HEK293 (cell line): Measurements from ENCODE around the gene A4GALT.
"Not testable (repeated sequence)": the region's sequence is repeated elsewhere in the genome, so short reads cannot be mapped to it uniquely, and the experiment has no call there.

Experiments used
- CTCF ChIA-PET: fragments of 350-600 bp; formaldehyde crosslinking; extraction: SDS; loops from one replicate; lab custom pipeline; 2021; ENCODE audit warnings: antibody characterized with exemption; lab: Yijun Ruan, JAX
- POLR2A ChIA-PET: fragments of 300-600 bp; formaldehyde crosslinking; extraction: SDS; loops from one replicate; lab custom pipeline; 2020; ENCODE audit warnings: antibody characterized with exemption, inconsistent platforms; lab: Yijun Ruan, JAX
- H3K27ac ChIP-seq: fragments of 200-500 bp; sonication (Bioruptor generic); 2 replicates; pipeline ENCODE4 v1.5.1; 2014; ENCODE audit warnings: low read depth, low read length, control low read depth, inconsistent platforms; ENCODE audit errors: extremely low read depth
- H3K36me3 ChIP-seq, 2 experiments: fragments of 200-500 bp in 1 of 2; sonication (Bioruptor generic) in 1 of 2; 1 replicate in 1 of 2; 2 replicates in 1 of 2; pipeline ENCODE4 v1.5.1; 2014 to 2017; ENCODE audit warnings: inconsistent platforms in 2 of 2, low read length in 2 of 2; ENCODE audit not compliant: control insufficient read depth in 2 of 2, insufficient read depth in 1 of 2
- H3K4me1 ChIP-seq: fragments of 200-500 bp; sonication (Bioruptor generic); 2 replicates; pipeline ENCODE4 v1.5.1; 2014; ENCODE audit warnings: mild to moderate bottlenecking, low read length, inconsistent platforms; ENCODE audit not compliant: control insufficient read depth, insufficient read depth
- H3K4me3 ChIP-seq: 2 replicates; pipeline ENCODE4 v1.5.1; 2011; ENCODE audit warnings: low read depth, mild to moderate bottlenecking, control low read depth, low read length, moderate library complexity
- H3K9me3 ChIP-seq: fragments of 200-500 bp; sonication (Bioruptor generic); 2 replicates; pipeline ENCODE4 v1.5.1; 2014; ENCODE audit warnings: low read depth, low read length, inconsistent platforms; ENCODE audit not compliant: control insufficient read depth, insufficient read depth
- GLIS1 ChIP-seq: fragments of 450-650 bp; formaldehyde crosslinking; IDR thresholded peaks from 2 replicates; pipeline ENCODE4 v1.5.1; 2016; ENCODE audit warnings: missing biosample characterization, missing genetic modification characterization
- KLF1 ChIP-seq: fragments of 450-650 bp; formaldehyde crosslinking; IDR thresholded peaks from 2 replicates; pipeline ENCODE4 v1.5.1; 2016; ENCODE audit warnings: missing biosample characterization, missing genetic modification characterization
- YY2 ChIP-seq: fragments of 450-650 bp; formaldehyde crosslinking; IDR thresholded peaks from 2 replicates; pipeline ENCODE4 v1.5.1; 2016; ENCODE audit warnings: missing biosample characterization, missing genetic modification characterization
- ZBTB20 ChIP-seq: fragments of 450-650 bp; formaldehyde crosslinking; IDR thresholded peaks from 2 replicates; pipeline ENCODE4 v1.5.1; 2016; ENCODE audit warnings: missing biosample characterization, missing genetic modification characterization
- ZBTB8A ChIP-seq: fragments of 450-650 bp; formaldehyde crosslinking; IDR thresholded peaks from 2 replicates; pipeline ENCODE4 v1.5.1; 2016; ENCODE audit warnings: missing biosample characterization, missing genetic modification characterization
- ZNF175 ChIP-seq: fragments of 450-650 bp; formaldehyde crosslinking; IDR thresholded peaks from 2 replicates; pipeline ENCODE4 v1.5.1; 2016; ENCODE audit warnings: missing biosample characterization, missing genetic modification characterization
- ZNF221 ChIP-seq: fragments of 450-650 bp; formaldehyde crosslinking; IDR thresholded peaks from 2 replicates; pipeline ENCODE4 v1.5.1; 2017; ENCODE audit warnings: missing biosample characterization, missing genetic modification characterization, borderline replicate concordance
- ZNF311 ChIP-seq: fragments of 450-650 bp; formaldehyde crosslinking; IDR thresholded peaks from 2 replicates; pipeline ENCODE4 v1.5.1; 2017; ENCODE audit warnings: missing biosample characterization, missing genetic modification characterization, borderline replicate concordance
- ZNF335 ChIP-seq: fragments of 450-650 bp; formaldehyde crosslinking; conservative IDR thresholded peaks from 2 replicates; pipeline ENCODE4 v1.5.1; 2016; ENCODE audit warnings: missing biosample characterization, missing genetic modification characterization
- ZNF544 ChIP-seq: fragments of 450-650 bp; formaldehyde crosslinking; IDR thresholded peaks from 2 replicates; pipeline ENCODE4 v1.5.0; 2017; ENCODE audit warnings: missing biosample characterization, missing genetic modification characterization
- ZNF670 ChIP-seq: fragments of 450-650 bp; formaldehyde crosslinking; IDR thresholded peaks from 2 replicates; pipeline ENCODE4 v1.5.1; 2016; ENCODE audit warnings: missing biosample characterization, missing genetic modification characterization, low read depth
- ZNF843 ChIP-seq: fragments of 450-650 bp; formaldehyde crosslinking; IDR thresholded peaks from 2 replicates; pipeline ENCODE4 v1.5.1; 2016; ENCODE audit warnings: missing biosample characterization, missing genetic modification characterization
- ZXDB ChIP-seq: fragments of 450-650 bp; formaldehyde crosslinking; IDR thresholded peaks from 2 replicates; pipeline ENCODE4 v1.5.1; 2016; ENCODE audit warnings: missing biosample characterization, missing genetic modification characterization
- TF ChIP-seq, protein P1 (sequence below): fragments of 450-650 bp; formaldehyde crosslinking; IDR thresholded peaks from 2 replicates; pipeline ENCODE4 v1.5.1; 2016; ENCODE audit warnings: missing biosample characterization, missing genetic modification characterization
- TF ChIP-seq, protein P2 (sequence below): fragments of 450-650 bp; formaldehyde crosslinking; IDR thresholded peaks from 2 replicates; pipeline ENCODE4 v1.5.1; 2016; ENCODE audit warnings: missing biosample characterization, missing genetic modification characterization
- TF ChIP-seq, protein P3 (sequence below): fragments of 450-650 bp; formaldehyde crosslinking; optimal IDR thresholded peaks from 2 replicates; pipeline ENCODE3; 2016; ENCODE audit warnings: missing biosample characterization, mild to moderate bottlenecking, missing genetic modification characterization
- TF ChIP-seq, protein P4 (sequence below): fragments of 450-650 bp; formaldehyde crosslinking; conservative IDR thresholded peaks from 2 replicates; pipeline ENCODE4 v1.5.1; 2016; ENCODE audit warnings: low read depth, missing biosample characterization, missing genetic modification characterization

A4GALT gene

DNA sequence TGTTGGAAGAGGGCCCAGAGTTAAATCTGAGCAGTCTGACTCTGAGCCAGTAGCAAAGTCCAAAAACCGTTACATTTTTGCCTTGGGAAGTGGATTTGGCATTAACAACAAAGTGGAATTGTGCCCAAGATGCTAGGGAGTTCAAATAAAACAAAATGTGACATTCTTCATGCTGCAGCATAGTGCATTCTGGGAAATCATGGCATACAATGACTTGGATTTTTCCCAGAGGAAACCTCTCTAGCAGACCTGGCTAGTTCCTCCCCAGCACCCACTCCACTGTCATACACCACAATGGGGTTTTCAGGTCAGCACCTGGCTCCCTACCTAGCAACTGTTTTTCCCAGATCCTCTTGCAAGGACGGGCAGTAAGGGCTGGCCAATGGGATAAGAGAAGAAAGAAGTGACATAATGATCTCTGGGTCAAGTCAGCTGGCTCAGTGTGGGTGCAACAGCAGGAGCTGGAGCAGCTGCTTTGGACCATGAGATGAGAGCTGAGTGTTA is 46.7 kb downstream of the A4GALT start (continued):
- no peak for TF ChIP-seq ZNF544
- TF ChIP-seq, all 188 proteins: peak for 0

DNA sequence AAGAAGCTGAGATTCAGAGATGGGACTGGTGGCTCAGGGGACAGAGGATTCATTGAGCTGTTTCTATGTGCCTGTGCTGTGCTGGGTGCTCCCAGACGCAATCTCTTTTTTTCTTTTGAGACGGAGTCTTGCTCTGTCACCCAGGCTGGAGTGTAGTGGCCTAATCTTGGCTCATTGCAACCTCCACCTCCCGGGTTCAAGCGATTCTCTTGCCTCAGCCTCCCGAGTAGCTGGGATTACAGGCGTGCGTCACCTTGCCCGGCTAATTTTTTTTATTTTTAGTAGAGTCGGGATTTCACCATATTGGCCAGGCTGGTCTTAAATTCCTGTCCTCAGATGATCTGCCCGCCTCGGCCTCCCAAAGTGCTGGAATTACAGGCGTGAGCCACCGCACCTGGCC is 47.6 kb downstream of the A4GALT start:
- CTCF ChIA-PET, result interaction anchor here (0.5 to 1.1 kb wide), 2 partner anchors 332 to 556 kb away, joined by 3 to 4 read pairs; no protein-coding TSS in a partner anchor
- H3K4me3 ChIP-seq, POLR2A ChIA-PET, H3K9me3 ChIP-seq, H3K4me1 ChIP-seq, H3K27ac ChIP-seq, H3K36me3 ChIP-seq: not testable (repeated sequence)

DNA sequence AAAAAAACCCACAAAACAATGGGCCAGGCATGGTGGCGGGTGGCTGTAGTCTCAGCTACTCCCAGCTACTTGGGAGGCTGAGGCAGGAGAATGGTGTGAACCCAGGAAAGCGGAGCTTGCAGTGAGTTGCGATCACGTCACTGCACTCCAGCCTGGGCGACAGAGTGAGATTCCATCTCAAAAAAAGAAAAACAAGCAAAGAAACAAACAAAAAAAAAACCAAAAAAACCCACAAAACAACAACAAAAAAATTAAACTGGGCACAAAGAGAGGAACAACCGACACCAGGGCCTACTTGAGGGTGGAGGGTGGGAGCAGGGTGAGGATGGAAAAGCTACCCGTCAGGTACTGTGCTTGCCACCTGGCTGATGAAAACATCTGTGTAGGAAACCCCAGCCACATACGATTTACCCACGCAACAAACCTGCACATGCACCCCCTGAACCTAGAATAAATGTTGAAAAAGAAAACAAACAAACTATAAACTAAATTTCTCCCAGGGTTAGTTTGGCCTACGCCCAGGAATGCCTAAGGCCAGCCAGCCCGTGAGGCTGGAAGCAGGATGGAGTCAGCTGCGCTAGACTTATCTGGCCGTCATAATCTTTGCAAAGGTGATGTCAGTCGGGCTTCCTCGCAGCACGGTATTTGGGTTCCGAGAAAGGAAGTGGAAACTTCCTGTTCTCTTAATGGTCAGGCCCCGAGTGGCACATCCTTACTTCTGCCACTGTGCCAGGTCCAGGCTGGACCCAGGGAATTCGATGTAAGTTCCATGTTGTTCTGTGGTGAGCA is 49.6 kb downstream of the A4GALT start:
- Histone ChIP-seq H3K4me3 (no peak overlapping the region), H3K27ac (no peak overlapping the region)
- CTCF ChIA-PET, result no interaction called here
- TF ChIP-seq, protein P1, sequence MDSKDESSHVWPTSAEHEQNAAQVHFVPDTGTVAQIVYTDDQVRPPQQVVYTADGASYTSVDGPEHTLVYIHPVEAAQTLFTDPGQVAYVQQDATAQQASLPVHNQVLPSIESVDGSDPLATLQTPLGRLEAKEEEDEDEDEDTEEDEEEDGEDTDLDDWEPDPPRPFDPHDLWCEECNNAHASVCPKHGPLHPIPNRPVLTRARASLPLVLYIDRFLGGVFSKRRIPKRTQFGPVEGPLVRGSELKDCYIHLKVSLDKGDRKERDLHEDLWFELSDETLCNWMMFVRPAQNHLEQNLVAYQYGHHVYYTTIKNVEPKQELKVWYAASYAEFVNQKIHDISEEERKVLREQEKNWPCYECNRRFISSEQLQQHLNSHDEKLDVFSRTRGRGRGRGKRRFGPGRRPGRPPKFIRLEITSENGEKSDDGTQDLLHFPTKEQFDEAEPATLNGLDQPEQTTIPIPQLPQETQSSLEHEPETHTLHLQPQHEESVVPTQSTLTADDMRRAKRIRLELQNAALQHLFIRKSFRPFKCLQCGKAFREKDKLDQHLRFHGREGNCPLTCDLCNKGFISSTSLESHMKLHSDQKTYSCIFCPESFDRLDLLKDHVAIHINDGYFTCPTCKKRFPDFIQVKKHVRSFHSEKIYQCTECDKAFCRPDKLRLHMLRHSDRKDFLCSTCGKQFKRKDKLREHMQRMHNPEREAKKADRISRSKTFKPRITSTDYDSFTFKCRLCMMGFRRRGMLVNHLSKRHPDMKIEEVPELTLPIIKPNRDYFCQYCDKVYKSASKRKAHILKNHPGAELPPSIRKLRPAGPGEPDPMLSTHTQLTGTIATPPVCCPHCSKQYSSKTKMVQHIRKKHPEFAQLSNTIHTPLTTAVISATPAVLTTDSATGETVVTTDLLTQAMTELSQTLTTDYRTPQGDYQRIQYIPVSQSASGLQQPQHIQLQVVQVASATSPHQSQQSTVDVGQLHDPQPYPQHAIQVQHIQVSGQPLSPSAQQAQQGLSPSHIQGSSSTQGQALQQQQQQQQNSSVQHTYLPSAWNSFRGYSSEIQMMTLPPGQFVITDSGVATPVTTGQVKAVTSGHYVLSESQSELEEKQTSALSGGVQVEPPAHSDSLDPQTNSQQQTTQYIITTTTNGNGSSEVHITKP (tag by site-specific recombination), result 0 out of 2 replicates have a peak, but pooled peaks have one; percentile 28
- TF ChIP-seq ZXDB (0 out of 2 replicates have a peak, but pooled peaks have one; percentile 28), ZBTB20 (tag by site-specific recombination) (peak; percentile 22; the same call in 1 of the 2 replicates), GLIS1 (tag by site-specific recombination) (peak; percentile 43; the same call in 1 of the 2 replicates), ZNF335 (0 out of 2 replicates have a peak, but pooled peaks have one; percentile 15), YY2 (peak; percentile 12; the same call in 1 of the 2 replicates), ZBTB8A (tag by site-specific recombination) (no peak), KLF1 (no peak), ZNF221 (no peak)
- TF ChIP-seq, protein P2, sequence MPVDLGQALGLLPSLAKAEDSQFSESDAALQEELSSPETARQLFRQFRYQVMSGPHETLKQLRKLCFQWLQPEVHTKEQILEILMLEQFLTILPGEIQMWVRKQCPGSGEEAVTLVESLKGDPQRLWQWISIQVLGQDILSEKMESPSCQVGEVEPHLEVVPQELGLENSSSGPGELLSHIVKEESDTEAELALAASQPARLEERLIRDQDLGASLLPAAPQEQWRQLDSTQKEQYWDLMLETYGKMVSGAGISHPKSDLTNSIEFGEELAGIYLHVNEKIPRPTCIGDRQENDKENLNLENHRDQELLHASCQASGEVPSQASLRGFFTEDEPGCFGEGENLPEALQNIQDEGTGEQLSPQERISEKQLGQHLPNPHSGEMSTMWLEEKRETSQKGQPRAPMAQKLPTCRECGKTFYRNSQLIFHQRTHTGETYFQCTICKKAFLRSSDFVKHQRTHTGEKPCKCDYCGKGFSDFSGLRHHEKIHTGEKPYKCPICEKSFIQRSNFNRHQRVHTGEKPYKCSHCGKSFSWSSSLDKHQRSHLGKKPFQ (tag by site-specific recombination), result peak; percentile 60; the same call in 1 of the 2 replicates
- TF ChIP-seq, protein P3, sequence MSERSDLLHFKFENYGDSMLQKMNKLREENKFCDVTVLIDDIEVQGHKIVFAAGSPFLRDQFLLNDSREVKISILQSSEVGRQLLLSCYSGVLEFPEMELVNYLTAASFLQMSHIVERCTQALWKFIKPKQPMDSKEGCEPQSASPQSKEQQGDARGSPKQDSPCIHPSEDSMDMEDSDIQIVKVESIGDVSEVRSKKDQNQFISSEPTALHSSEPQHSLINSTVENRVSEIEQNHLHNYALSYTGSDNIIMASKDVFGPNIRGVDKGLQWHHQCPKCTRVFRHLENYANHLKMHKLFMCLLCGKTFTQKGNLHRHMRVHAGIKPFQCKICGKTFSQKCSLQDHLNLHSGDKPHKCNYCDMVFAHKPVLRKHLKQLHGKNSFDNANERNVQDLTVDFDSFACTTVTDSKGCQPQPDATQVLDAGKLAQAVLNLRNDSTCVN, result no peak
- TF ChIP-seq, all 188 proteins: peak for 7
- Histone ChIP-seq H3K4me1 (0 out of 2 replicates have a peak, but pooled peaks cover 4% of the 10 kb centered on the region), H3K9me3 (no peaks in the 10 kb centered on the region), H3K36me3 (no peaks in the 10 kb centered on the region)
- POLR2A ChIA-PET, result no interaction called here

DNA sequence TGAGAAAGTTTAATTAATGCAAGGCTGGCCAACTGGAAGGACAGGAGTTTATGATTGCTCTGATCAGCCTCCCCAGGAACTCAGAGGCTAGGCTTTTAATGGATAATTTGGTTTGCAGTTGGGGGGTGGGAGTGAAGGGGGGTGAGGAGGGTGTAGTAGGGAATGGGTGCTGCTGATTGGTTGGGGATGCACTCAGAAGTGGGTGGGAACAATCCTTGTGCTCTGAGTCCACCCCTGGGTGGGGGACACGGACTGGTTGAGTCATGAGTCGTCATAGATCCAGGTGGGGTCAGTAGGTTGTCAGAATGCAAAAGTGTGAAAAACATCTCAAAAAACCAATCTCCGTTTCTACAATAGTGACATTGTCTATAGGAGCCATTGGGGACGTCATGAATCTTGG is 50.6 kb downstream of the A4GALT start:
- TF ChIP-seq ZNF175 (tag by site-specific recombination), result no peak
- no peak for TF ChIP-seq ZNF670 (tag by site-specific recombination)
- peak; percentile 64 for TF ChIP-seq KLF1
- TF ChIP-seq, protein P4, sequence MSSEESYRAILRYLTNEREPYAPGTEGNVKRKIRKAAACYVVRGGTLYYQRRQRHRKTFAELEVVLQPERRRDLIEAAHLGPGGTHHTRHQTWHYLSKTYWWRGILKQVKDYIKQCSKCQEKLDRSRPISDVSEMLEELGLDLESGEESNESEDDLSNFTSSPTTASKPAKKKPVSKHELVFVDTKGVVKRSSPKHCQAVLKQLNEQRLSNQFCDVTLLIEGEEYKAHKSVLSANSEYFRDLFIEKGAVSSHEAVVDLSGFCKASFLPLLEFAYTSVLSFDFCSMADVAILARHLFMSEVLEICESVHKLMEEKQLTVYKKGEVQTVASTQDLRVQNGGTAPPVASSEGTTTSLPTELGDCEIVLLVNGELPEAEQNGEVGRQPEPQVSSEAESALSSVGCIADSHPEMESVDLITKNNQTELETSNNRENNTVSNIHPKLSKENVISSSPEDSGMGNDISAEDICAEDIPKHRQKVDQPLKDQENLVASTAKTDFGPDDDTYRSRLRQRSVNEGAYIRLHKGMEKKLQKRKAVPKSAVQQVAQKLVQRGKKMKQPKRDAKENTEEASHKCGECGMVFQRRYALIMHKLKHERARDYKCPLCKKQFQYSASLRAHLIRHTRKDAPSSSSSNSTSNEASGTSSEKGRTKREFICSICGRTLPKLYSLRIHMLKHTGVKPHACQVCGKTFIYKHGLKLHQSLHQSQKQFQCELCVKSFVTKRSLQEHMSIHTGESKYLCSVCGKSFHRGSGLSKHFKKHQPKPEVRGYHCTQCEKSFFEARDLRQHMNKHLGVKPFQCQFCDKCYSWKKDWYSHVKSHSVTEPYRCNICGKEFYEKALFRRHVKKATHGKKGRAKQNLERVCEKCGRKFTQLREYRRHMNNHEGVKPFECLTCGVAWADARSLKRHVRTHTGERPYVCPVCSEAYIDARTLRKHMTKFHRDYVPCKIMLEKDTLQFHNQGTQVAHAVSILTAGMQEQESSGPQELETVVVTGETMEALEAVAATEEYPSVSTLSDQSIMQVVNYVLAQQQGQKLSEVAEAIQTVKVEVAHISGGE (tag by site-specific recombination), result no peak
- TF ChIP-seq ZNF311 (tag by site-specific recombination), result no peak
- TF ChIP-seq ZNF843, result no peak
- TF ChIP-seq, all 188 proteins: peak for 1
- H3K36me3 ChIP-seq, result no peaks in the 10 kb centered on the region
- no peak overlapping the region for H3K4me3 ChIP-seq
- no peaks in the 10 kb centered on the region for H3K9me3 ChIP-seq
- POLR2A ChIA-PET, result interaction anchor here (0.8 kb wide), 1 partner anchor 20 kb away, joined by 3 read pairs; no protein-coding TSS in a partner anchor
- H3K4me1 ChIP-seq, result 0 out of 2 replicates have a peak, but pooled peaks cover 4% of the 10 kb centered on the region
- no peak overlapping the region for H3K27ac ChIP-seq
- CTCF ChIA-PET, result no interaction called here
